OCI-LY3 (cell line): ENCODE measurements around the gene CDH4.

Source experiments
- H2AFZ ChIP-seq: fragments of 200-600, 300-600 bp; shearing (Covaris generic); 2 replicates; pipeline ENCODE4 v1.6.0; 2014; ENCODE audit warnings: antibody characterized with exemption, low read depth, low read length
- H3K27ac ChIP-seq: fragments of 200-600, 300-600 bp; sonication (generic); 2 replicates; pipeline ENCODE4 v1.5.1; 2014; ENCODE audit warnings: mild to moderate bottlenecking, low read length, moderate library complexity, mixed read lengths
- H3K27me3 ChIP-seq: fragments of 200-600, 300-600 bp; sonication (generic); 2 replicates; pipeline ENCODE4 v1.6.1; 2014; ENCODE audit warnings: low read depth, low read length, mixed read lengths
- H3K36me3 ChIP-seq: fragments of 200-600, 300-600 bp; sonication (generic); replicated peaks from 2 replicates; pipeline ENCODE3; 2014; ENCODE audit warnings: low read depth, low read length, mixed read lengths
- H3K4me1 ChIP-seq: fragments of 300-600, 200-600 bp; sonication (generic); 2 replicates; pipeline ENCODE4 v1.6.1; 2014; ENCODE audit warnings: low read length, mixed read lengths
- H3K4me2 ChIP-seq: fragments of 200-600, 300-600 bp; sonication (generic); 2 replicates; pipeline ENCODE4 v1.6.1; 2014; ENCODE audit warnings: low read length, mixed read lengths
- H3K4me3 ChIP-seq: fragments of 300-600, 200-600 bp; sonication (generic); 2 replicates; pipeline ENCODE4 v1.5.1; 2014; ENCODE audit warnings: antibody characterized with exemption, mild to moderate bottlenecking, low read length, moderate library complexity
- H3K79me2 ChIP-seq: fragments of 300-600, 200-600 bp; shearing (Covaris generic); 2 replicates; pipeline ENCODE4 v1.6.1; 2014; ENCODE audit warnings: mild to moderate bottlenecking, low read length, mixed read lengths
- H3K9ac ChIP-seq: fragments of 300-600, 200-600 bp; shearing (Covaris generic); 2 replicates; pipeline ENCODE4 v1.6.0; 2014; ENCODE audit warnings: mild to moderate bottlenecking, low read length, moderate library complexity
- H3K9me3 ChIP-seq: fragments of 200-600, 300-600 bp; shearing (Covaris generic); 2 replicates; pipeline ENCODE4 v1.6.1; 2014; ENCODE audit warnings: low read length, mixed read lengths; ENCODE audit not compliant: insufficient read depth
- H4K20me1 ChIP-seq: fragments of 200-600, 300-600 bp; sonication (generic); 2 replicates; pipeline ENCODE4 v1.6.1; 2016; ENCODE audit warnings: low read length, mixed read lengths; ENCODE audit not compliant: insufficient read depth
- CTCF ChIP-seq: fragments of 200-600, 300-600 bp; sonication (generic); IDR thresholded peaks from 2 replicates; pipeline ENCODE4 v1.5.1; 2014; ENCODE audit warnings: antibody characterized with exemption, low read length, low read depth
- EZH2phosphoT487 ChIP-seq: fragments of 200-600 bp; shearing (Covaris generic); IDR thresholded peaks from 2 replicates; pipeline ENCODE4 v1.6.1; 2018; ENCODE audit warnings: antibody characterized with exemption, mixed run types, low read depth

The CDH4 gene

GRCh38 chr20:61788343-61788742 lies 536.3 kb downstream of the CDH4 start:
- Histone ChIP-seq H3K9me3 (no peaks in the 10 kb centered on the region), H4K20me1 (no peaks in the 10 kb centered on the region), H3K27me3 (no peaks in the 10 kb centered on the region), H3K4me1 (no peaks in the 10 kb centered on the region), H3K4me2 (no peak overlapping the region), H3K79me2 (no peaks in the 10 kb centered on the region), H3K27ac (no peak overlapping the region), H3K9ac (no peak overlapping the region), H2AFZ (no peak overlapping the region), H3K36me3 (no peaks in the 10 kb centered on the region), H3K4me3 (no peak overlapping the region)
- TF ChIP-seq EZH2phosphoT487 (no peak), CTCF (no peak)

GRCh38 chr20:61789329-61789728 lies 537.3 kb downstream of the CDH4 start:
- H3K4me1 ChIP-seq = no peaks in the 10 kb centered on the region
- H3K9ac ChIP-seq = no peak overlapping the region
- TF ChIP-seq CTCF = no peak
- TF ChIP-seq EZH2phosphoT487 = no peak
- no peak overlapping the region for H3K4me2 ChIP-seq
- H4K20me1 ChIP-seq = no peaks in the 10 kb centered on the region
- no peak overlapping the region for H2AFZ ChIP-seq
- H3K36me3 ChIP-seq = no peaks in the 10 kb centered on the region
- no peak overlapping the region for H3K4me3 ChIP-seq
- H3K79me2 ChIP-seq = no peaks in the 10 kb centered on the region
- H3K27ac ChIP-seq = no peak overlapping the region
- H3K9me3 ChIP-seq = no peaks in the 10 kb centered on the region
- H3K27me3 ChIP-seq = no peaks in the 10 kb centered on the region

GRCh38 chr20:61790116-61790827 lies 538.2 kb downstream of the CDH4 start:
- TF ChIP-seq EZH2phosphoT487 = no peak
- TF ChIP-seq CTCF = no peak
- H3K79me2 ChIP-seq = no peaks in the 10 kb centered on the region
- H3K9me3 ChIP-seq = no peaks in the 10 kb centered on the region
- no peak overlapping the region for H3K27ac ChIP-seq
- H3K36me3 ChIP-seq = no peaks in the 10 kb centered on the region
- no peaks in the 10 kb centered on the region for H3K4me1 ChIP-seq
- H4K20me1 ChIP-seq = no peaks in the 10 kb centered on the region
- no peak overlapping the region for H2AFZ ChIP-seq
- H3K9ac ChIP-seq = no peak overlapping the region
- no peak overlapping the region for H3K4me3 ChIP-seq
- H3K27me3 ChIP-seq = no peaks in the 10 kb centered on the region
- no peak overlapping the region for H3K4me2 ChIP-seq

- Histone ChIP-seq H3K27ac (no peak overlapping the region), H2AFZ (no peak overlapping the region), H3K9me3 (no peaks in the 10 kb centered on the region), H3K27me3 (no peaks in the 10 kb centered on the region), H3K36me3 (no peaks in the 10 kb centered on the region), H3K4me2 (no peak overlapping the region), H3K9ac (no peak overlapping the region), H3K4me3 (no peak overlapping the region), H3K79me2 (no peaks in the 10 kb centered on the region), H3K4me1 (no peaks in the 10 kb centered on the region), H4K20me1 (no peaks in the 10 kb centered on the region)
- TF ChIP-seq EZH2phosphoT487 = no peak
- no peak for TF ChIP-seq CTCF
Observed at GRCh38 chr20:61791995-61792394, 539.9 kb downstream of the CDH4 start.
